K562 (cell line): ENCODE data around the gene LPCAT2. TPM values are rescaled to one million over a fixed set of nuclear protein-coding genes. Genes with fewer than 3 reads are reported as not detected.

Experiments used
- ARID4B ChIP-seq: sonication (generic); formaldehyde crosslinking; IDR thresholded peaks from 2 replicates; pipeline ENCODE4 v1.8.0; 2022; ENCODE audit warnings: mild to moderate bottlenecking, missing genetic modification reagents
- CBX3 ChIP-seq, 2 experiments: IDR thresholded peaks; 1 replicate in 1 of 2; 2 replicates in 1 of 2; pipeline ENCODE4 v1.6.1; 2012; ENCODE audit warnings: inconsistent platforms in 2 of 2, low read length in 2 of 2, borderline replicate concordance in 1 of 2, control low read depth in 1 of 2
- HDAC3 ChIP-seq: fragments of 450-650 bp; IDR thresholded peaks from 2 replicates; pipeline ENCODE4 v1.6.1; 2018; ENCODE audit warnings: borderline replicate concordance, mild to moderate bottlenecking, moderate library complexity; ENCODE audit not compliant: partially characterized antibody
- KLF13 ChIP-seq: fragments of 450-650 bp; IDR thresholded peaks from 2 replicates; pipeline ENCODE4 v1.6.1; 2016; ENCODE audit warnings: missing genetic modification characterization, low read depth, mild to moderate bottlenecking, missing compliant biosample characterization, moderate library complexity, borderline replicate concordance
- MXD1 ChIP-seq: fragments of 250-450 bp; sonication (Bioruptor Pico); IDR thresholded peaks from 2 replicates; pipeline ENCODE4 v1.8.0; 2021; ENCODE audit warnings: borderline replicate concordance, mild to moderate bottlenecking, moderate library complexity; ENCODE audit not compliant: poor library complexity, severe bottlenecking
- SMARCB1 ChIP-seq: IDR thresholded peaks from 2 replicates; pipeline ENCODE4 v1.6.1; 2011; ENCODE audit warnings: improper control_type of control experiment, low read depth; ENCODE audit not compliant: insufficient read length
- SRSF3 ChIP-seq: fragments of 200-400 bp; formaldehyde crosslinking; IDR thresholded peaks from 2 replicates; pipeline ENCODE4 v1.6.1; 2016; ENCODE audit warnings: mild to moderate bottlenecking, low read length, moderate library complexity; ENCODE audit not compliant: insufficient read depth
- TSC22D4 ChIP-seq: fragments of 450-650 bp; IDR thresholded peaks from 2 replicates; pipeline ENCODE4 v1.6.1; 2016; ENCODE audit warnings: missing genetic modification characterization, missing biosample characterization, control low read depth
- polyA plus RNA-seq, 8 experiments: library from polyadenylated mRNA; depleted of rRNA in 4 of 8; stranded (reverse) in 5 of 8; unstranded in 3 of 8; fragments of >200 nt; fragmentation: Nextera tagmentation in 2 of 8; fragmentation: Illumina TruSeq in 1 of 8; extraction: Ambion mirVana in 2 of 8; extraction: Trizol in 1 of 8; gene quantifications; 2 replicates each; pipeline versions ENCODE4 v1.2.1 to v1.2.3, GENCODE V29; 2011 to 2014; ENCODE audit warnings: inconsistent platforms in 1 of 8, missing spikeins in 1 of 8
- total RNA-seq, 7 experiments: library from RNA; depleted of rRNA in 6 of 7; stranded (reverse); fragments of >200 nt in 6 of 7; fragmentation: Illumina TruSeq in 2 of 7; extraction: Trizol in 2 of 7; gene quantifications; 2 replicates each; pipeline versions ENCODE4 v1.2.1 to v1.2.3, GENCODE V29; 2011 to 2021; ENCODE audit warnings: low replicate concordance in 1 of 7

The LPCAT2 gene
- total and polyA plus RNA-seq, 9 of the 15 experiments (the other 6 are each of a cell fraction or from before 2014, with no cell fraction given): 2.9 to 15.0 (median 7.3) TPM

GRCh38 chr16:55489956-55490265 lies 19.0 kb upstream of the LPCAT2 start (continued):
- TF ChIP-seq ARID4B (CRISPR knock-in tag): no peak
- TF ChIP-seq HDAC3: no peak
- TF ChIP-seq KLF13 (tag): no peak
- no peak for TF ChIP-seq CBX3 (IDR thresholded peaks at IDR 0.05; ENCODE audit: borderline replicate concordance in 1 of 2, low read length in 2 of 2)
- TF ChIP-seq TSC22D4 (tag): no peak
- TF ChIP-seq MXD1 (CRISPR knock-in tag): no peak
- TF ChIP-seq SRSF3: no peak
- no peak for TF ChIP-seq SMARCB1
